ENCODE results near the gene FABP6.
"Not testable (repeated sequence)": the region's sequence is repeated elsewhere in the genome, so short reads cannot be mapped to it uniquely, and the experiment has no call there.

FABP6 gene

GRCh38 chr5:160229190-160229742 is at the start of gene FABP6:
TSS of gene FABP6 (plus strand) at chr5:160229506. CDS start at chr5:160229558, 52 bp downstream.
- in situ Hi-C loops (cut with MboI; ENCODE audit: low sequenced_read_pairs): no loop called here

DNA sequence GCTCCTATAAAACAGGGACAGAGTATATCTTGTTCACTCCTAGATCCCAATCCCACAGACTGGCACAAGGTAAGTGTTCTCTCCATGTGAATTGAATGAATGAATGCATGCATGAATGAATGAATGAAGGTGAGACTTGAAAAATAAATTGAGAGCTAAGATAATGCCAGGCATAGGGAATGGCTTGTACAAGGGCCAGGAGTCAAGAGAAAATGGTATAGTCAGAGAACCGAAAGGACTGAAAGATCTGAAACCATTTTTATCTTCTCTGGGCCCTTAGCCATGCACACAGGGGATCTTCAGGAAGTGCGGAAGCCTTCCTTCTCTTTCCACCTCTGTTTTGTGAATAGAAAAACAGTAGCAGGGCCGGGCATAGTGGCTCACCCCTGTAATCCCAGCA is 48.4 kb upstream of the FABP6 start:
- in situ Hi-C loops (cut with MboI; ENCODE audit: low sequenced_read_pairs): no loop called here

DNA sequence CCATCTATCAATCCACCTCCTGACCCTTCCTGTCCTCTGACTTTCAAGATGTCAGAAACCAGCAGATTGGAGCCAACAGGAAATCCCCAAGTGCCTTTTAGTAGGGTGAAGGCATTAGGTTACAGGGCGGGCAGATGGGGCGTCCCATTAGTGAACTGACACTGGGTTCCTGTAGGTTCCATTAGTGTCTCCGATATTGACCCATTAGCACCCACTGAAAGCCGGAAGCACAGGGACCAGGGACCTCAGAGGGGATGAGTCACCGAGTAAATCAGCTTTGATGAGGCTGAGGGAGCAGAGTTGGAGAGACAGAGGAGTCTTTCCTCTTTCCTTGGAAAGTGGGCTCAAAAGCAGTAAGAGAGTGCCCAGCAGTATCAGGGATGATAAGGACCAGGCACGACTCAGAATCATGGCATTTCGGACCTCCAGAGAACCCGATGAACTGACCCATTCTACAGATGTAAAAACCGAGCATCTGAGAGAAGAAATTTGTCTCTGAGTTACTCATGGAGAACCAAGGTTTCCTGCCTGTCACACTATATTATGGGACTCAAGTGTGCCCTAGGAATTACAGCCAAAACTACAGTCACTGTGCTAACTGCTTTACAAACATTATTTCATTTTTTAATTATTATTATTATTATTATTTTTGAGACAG is 47.2 kb upstream of the FABP6 start:
- in situ Hi-C loops (cut with MboI; ENCODE audit: low sequenced_read_pairs): no loop called here

GRCh38 chr5:160183075-160183474 is 46.2 kb upstream of the FABP6 start:
- in situ Hi-C loops (cut with MboI; ENCODE audit: low sequenced_read_pairs): no loop called here

DNA sequence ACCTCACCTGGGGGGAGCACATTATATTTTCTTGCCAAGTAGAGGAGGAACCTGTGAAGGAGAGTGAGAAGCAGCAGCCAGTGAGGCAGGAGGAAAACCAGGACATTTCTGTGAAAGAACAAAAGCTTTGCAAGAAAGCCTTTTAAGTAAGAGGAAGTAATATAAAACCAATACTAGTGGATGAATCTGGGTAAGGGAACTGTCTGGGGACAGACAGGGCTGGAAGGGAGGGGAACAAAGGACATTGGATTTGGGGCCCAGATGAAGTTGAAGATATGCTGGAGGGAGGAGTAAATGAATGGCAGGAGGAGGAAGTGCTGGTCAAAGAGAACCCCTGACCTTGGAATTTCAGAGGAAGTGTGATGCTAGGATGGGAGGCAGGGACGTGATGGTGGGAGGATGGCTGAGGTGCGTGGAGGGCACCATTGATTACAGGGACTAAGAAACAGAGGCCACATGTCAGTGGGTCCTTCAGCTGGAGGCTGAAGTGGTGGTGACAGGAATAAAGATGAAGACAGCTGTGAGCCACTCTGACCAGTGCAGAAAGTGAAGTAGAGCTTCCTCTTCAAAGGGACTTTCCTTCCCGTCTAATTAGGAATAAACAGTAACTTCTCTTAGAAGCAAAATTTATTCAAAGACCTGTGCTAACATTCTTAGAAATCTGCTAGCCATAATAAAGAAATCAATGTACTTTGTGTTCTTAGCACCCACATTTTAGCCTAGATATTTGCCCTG is 43.5 kb upstream of the FABP6 start:
- in situ Hi-C loops (cut with MboI; ENCODE audit: low sequenced_read_pairs): no loop called here

GRCh38 chr5:160186480-160186879 is 42.8 kb upstream of the FABP6 start:
- in situ Hi-C loops (cut with MboI; ENCODE audit: low sequenced_read_pairs): no loop called here

- in situ Hi-C loops (cut with MboI; ENCODE audit: low sequenced_read_pairs): no loop called here
Measured at GRCh38 chr5:160187091-160187490, 42.2 kb upstream of the FABP6 start.

DNA sequence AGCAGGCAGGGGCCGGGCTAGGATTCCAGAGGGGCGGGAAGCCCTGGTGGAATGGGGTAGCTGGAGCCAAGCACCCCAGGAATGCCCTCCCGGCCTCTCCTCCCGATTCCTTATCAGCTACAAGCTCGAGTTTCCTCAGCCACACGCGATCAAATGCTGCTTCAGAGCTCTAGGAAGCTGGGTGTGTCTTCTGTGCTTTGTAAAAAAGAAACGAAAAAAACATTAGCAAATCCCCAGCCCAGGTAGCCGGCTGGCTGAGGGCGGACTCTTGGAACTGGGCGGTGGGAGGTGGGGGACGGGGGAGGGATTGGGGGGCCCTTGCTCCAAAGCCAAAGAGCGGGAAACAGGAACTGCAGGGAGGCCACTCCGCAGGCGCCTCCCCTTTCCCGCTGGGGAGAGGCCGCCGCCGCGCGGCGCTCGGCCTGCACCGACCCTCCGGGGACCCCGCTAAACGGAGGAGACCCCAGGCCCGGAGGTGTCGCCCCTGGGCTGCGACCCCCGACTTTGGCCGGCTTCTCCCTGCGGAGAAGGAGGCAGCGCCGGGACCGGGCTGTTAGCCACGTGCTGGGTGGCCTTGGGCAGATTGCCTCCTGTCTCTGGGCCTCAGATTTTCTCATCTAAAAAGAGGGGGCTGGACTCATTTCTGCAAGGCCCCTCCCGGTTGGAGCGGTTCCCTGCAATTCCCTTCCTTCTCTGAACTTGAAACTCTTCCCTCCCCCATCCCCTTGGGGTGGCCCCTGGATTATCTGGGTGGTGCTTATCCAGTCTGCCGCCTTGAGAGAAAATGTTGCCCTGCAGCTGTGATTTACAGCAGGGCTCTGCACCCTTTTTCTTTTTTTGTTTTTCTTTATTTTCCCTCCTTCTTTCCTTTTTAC is 40.9 kb upstream of the FABP6 start:
- in situ Hi-C loops (cut with MboI; ENCODE audit: low sequenced_read_pairs): no loop called here

DNA sequence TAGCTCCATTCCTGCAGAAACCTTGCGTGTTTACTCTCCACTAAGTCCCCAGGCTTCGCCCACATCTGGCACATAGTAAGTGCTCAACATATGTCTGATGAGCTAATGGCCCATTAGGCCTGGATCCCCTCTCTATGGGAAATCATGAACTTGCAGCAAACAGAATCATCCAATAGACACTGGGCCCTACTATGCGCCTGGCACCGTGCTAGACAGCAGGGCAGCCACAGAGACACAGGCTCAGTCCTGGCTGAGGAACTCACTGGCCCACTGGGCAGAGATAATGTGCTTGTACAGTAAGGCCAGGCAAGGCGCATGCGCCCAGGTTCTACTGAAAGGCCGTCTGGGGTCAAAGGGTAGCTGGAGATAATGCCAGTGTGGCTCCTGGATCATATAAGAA is 36.9 kb upstream of the FABP6 start:
- in situ Hi-C loops (cut with MboI; ENCODE audit: low sequenced_read_pairs): no loop called here

DNA sequence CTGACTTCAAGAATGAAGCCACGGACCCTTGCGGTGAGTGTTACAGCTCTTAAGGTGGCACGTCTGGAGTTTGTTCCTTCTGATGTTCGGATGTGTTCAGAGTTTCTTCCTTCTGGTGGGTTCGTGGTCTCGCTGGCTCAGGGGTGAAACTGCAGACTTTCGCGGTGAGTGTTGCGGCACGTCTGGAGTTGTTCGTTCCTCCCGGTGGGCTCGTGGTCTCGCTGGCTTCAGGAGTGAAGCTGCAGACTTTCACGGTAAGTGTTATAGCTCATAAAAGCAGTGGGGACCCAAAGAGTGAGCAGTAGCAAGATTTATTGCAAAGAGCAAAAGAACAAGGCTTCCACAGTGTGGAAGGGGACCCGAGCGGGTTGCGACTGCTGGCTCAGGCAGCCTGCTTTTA is 36.2 kb upstream of the FABP6 start:
- in situ Hi-C loops (cut with MboI; ENCODE audit: low sequenced_read_pairs): not testable (repeated sequence)

GRCh38 chr5:160193790-160194189 is 35.5 kb upstream of the FABP6 start:
- in situ Hi-C loops (cut with MboI; ENCODE audit: low sequenced_read_pairs): not testable (repeated sequence)

GRCh38 chr5:160197341-160198144 is 31.8 kb upstream of the FABP6 start:
- in situ Hi-C loops (cut with MboI; ENCODE audit: low sequenced_read_pairs): no loop called here

- in situ Hi-C loops (cut with MboI; ENCODE audit: low sequenced_read_pairs): no loop called here
Measured at GRCh38 chr5:160198146-160198545, 31.2 kb upstream of the FABP6 start.

DNA sequence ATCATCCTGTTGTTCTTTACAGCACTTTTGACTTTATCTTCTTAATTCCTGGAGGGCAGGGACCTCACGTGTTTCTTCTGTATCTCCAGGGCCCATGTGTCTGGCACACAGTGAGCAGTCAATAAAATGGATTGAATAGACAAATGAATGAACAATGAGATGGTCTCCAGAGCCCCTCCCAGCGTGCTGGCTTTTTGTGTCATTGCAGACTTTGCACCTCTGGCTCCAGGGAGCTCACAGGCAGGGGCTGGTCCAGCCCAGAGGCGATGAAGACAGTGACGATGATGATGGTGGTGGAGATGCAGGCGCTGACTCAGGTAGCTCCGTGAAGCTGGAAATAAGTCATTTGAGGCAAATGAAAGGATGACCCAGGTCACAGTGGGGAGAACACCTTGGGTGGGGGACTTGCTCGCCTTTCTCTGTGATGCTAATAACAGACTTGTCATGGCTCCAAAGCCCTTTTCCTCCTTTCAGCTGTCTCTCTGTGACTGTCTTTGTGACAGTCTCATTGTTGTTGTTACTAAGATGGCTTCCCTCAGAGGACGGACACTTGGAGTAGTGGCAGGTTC is 30.4 kb upstream of the FABP6 start:
- in situ Hi-C loops (cut with MboI; ENCODE audit: low sequenced_read_pairs): no loop called here

- in situ Hi-C loops (cut with MboI; ENCODE audit: low sequenced_read_pairs): no loop called here
Measured at GRCh38 chr5:160199410-160199911, 29.8 kb upstream of the FABP6 start.

- in situ Hi-C loops (cut with MboI; ENCODE audit: low sequenced_read_pairs): no loop called here
Measured at GRCh38 chr5:160207061-160207460, 22.2 kb upstream of the FABP6 start.

GRCh38 chr5:160209917-160210316 is 19.4 kb upstream of the FABP6 start:
- in situ Hi-C loops (cut with MboI; ENCODE audit: low sequenced_read_pairs): no loop called here

DNA sequence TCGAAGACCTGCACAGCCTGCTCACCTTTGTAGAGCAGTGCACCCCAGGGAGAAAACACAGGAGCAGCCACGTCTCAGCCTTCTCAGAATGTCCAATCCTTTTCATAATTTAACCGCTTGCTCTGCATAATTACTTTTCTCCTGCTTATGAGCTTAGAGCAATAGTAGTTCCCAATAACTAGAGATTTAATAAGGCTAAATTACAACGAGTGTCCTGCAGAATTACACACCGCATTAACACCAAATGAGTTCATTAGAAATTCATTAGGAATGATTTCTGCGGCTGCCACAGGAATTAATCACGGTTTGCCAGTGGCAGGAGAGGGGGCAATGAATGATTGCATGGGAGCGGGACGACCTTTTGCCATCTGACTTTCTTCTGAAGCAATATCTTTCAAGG is 18.7 kb upstream of the FABP6 start:
- in situ Hi-C loops (cut with MboI; ENCODE audit: low sequenced_read_pairs): no loop called here

DNA sequence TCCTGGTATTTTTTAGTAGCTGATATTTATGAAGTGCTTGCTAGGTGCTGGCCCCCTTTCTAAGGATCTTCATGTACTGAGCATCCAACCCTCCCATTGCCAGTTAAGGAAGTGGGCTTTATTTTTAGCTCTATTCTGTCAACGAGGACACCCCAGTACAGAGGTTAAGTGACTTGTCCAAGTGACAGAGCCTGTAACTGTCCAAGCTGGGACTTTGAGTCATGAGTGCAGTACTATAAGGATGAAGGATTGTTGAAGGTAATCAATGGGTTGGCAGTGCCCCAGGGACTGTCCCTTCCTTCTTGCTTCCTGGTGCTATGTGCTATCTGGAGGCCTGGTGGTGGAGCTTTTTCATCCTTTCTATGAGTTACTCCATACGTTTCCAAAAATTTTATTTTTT is 18.0 kb upstream of the FABP6 start:
- in situ Hi-C loops (cut with MboI; ENCODE audit: low sequenced_read_pairs): no loop called here

DNA sequence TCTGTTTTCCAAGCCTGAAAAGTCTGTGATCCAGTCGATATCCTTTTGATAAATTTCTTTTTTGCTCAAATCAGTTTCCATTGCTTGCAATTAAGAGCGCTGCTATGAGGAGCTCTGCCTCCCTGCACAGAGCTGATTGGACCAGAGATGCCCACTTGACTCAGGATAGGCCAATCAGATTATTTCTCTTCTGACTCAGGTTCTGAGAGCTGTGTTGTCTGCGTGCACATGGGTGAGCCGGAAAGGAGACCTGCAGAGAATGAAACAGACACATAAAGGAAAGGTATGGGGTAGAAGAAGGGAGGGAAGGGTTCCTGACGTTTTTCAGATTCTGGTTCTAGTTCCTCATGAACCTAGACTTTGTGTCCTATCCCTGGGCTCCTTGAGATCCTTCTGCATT is 15.8 kb upstream of the FABP6 start:
- in situ Hi-C loops (cut with MboI; ENCODE audit: low sequenced_read_pairs): no loop called here
